GM18873 (cell line): Measurements from ENCODE around the gene DNAJA3.
"Not testable (repeated sequence)": the region's sequence is repeated elsewhere in the genome, so short reads cannot be mapped to it uniquely, and the experiment has no call there.

Experiments
- ATAC-seq: cut with Tn5 transposase; IDR thresholded peaks from one replicate; pipeline ENCODE4 v1.9.1; 2021; ENCODE audit warnings: mild to moderate bottlenecking, moderate library complexity, moderate number of reproducible peaks; ENCODE audit not compliant: unreplicated experiment, low FRiP score

DNAJA3 gene

DNA sequence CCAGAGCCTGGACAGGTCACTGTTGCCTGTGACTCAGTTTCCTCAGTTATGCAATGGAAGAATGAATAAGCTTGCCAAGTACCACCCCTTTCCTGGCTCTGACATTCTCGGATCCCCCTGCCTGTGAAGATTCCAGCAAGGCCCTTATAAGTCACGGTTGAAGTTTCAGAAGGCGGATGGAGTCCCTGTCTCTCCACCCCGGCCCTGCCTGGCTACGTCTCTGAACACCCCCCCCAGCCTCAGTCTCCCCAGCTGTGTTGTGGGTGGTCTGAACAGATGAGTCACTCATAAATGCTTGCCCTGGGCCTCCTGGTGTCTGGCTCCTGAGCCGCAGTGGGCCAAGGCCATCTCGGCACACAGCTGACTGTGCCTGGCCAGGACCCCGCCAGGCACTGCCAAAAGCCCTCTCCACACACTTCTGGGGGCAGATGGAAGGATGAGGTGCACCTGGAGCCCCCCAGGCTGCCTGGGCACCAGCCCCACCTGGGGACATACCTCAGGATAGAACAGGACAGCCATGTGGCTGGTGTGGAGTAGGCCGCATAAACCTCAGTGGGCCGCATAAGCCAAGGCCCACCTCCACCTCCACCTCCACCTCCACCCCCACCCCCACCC is 38.6 kb upstream of the DNAJA3 start:
- ATAC-seq, result no peak

DNA sequence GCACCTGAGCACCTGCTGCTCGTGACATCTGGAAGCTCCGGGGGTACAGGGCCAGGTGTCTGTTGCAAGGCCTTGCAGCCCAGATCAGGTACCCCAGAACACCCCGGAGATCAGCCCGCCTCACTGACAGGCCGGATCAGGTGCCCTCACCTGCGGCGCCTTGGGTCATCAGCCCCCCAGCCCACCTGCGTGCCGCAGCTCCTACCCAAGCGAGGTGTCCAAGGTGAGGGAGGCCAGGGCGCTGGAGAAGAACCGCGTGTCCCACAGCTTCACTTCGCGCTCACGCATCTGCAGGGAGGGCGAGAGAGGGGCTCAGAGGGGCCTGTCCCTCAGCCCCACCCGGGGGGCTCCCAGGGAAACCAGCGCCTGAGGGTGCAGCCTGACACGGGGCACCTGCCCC is 37.9 kb upstream of the DNAJA3 start:
- no peak for ATAC-seq

DNA sequence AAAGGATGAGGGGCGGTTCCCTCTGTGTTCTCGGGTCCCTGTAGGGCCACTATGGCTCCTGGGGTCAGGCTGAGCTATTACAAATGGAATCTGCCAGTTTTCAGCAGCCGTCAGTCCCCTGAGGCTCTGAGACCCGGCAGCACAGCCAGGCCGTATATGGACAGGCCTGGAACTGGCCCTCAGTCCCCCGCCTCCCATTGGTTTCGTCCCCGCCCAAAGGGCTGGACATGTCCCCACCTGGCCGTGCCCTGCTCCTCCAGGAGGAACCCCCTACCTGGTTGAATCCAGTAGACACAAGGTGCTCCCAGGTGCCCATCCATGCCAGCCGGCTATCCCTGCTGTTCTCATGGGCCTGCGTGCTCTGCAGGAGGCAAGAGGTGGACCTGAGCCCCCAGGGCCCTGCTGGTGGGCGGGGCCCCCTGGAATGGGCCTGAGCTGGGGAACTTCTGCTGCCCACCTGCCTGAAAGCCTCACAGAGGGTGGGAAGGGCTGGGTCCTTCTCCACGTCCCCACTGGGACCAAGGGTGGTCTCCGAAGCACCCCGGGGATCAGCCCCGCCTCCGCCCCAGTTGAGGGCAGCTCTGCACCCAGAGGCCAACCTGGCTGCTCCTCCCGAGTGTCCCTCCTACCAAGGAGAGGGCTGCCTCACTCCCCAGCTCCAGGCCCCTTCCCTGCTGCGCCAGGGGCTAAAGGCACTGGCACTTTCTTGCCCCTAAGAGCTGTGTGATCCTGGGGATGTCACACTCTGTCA is 37.2 kb upstream of the DNAJA3 start:
- no peak for ATAC-seq

DNA sequence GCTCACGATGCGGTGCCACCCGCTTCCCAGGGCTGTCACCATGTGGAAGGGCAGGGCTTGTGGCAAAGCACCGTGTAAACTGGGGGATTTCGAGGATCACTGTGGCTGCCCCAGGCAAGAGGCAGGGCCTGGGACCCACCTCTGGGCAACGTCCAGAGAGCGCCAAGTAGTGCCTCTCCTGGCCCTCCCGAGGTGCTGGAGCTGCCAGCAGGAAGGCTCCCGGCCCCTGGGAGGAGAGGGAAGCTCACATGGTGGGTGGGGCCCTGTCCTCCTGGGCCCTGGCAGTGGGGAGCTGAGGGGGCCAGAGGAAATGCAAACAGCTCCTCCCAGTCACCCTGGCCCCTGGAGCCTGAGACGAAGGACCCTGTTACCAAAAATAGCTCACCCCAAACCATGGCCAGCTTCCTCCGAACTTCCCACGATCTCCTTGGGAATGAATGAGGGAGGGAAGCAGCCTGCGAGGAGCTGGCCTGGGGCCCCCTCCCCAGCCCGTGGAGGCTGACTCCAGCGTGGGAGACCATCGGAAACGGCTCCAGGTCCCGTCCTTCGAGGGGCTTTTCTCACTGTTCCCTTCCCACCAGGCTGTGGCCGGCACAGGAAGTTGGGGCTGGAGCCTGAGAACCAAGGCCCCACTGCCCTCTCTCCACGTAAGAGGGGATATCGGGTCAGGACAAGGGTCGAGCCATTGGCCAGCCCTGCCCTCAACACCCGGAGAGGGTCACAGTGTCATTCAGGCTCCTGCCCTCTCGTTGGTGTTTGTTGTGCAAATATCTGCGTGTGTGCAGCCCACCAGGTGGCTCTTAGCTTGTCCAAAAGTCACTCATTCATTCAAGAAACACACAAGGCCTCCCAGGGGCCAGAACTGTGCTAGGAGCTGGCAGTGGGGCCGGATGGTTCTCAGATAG is 36.4 kb upstream of the DNAJA3 start:
- ATAC-seq, result no peak

DNA sequence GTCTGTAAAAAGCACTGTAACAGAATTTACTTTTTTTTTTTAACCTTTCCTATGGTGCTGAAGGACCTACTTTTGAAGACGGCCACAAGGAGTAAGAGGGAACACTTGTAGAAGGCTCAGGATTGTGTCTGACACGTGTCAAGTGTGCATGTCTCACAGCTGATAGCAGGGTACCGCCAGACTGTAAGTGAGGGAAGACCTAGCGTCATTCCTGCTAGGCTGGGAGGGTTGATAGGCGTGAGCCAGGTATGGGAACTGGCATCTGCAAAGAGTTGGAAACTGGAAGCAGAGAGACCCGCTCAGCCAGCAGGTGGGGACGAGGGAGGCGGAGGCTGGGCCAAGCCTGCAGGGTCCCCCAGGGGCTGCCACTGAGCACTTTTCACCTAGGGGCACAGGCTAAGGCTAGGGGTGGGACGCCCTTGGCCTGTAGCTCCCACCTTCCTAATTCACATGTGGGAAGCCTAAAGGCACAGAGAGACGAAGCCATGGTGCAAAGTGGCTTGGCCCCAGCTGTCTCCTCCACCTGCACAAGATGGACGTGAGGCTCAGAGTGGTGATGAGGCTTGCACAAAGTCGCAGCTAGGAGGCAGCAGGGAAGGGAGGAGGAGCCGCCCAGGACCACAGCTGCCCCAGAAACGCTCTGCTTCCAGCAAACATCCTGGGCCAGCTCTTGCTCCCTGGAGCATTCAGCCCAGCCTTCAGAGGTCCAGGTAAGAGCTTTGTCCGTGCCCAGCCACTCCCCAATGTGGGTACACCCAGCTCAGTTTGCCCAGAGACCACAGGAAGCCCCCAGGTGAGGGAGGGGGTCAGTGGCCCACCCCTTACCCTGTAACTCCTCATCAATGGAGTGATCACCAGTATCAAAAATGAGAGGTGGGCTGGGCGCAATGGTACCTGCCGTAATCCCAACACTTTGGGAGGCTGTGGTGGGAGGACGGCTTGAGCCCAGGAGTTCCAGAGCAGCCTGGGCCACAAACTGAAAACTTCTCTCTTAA is 35.1 kb upstream of the DNAJA3 start:
- no peak for ATAC-seq

DNA sequence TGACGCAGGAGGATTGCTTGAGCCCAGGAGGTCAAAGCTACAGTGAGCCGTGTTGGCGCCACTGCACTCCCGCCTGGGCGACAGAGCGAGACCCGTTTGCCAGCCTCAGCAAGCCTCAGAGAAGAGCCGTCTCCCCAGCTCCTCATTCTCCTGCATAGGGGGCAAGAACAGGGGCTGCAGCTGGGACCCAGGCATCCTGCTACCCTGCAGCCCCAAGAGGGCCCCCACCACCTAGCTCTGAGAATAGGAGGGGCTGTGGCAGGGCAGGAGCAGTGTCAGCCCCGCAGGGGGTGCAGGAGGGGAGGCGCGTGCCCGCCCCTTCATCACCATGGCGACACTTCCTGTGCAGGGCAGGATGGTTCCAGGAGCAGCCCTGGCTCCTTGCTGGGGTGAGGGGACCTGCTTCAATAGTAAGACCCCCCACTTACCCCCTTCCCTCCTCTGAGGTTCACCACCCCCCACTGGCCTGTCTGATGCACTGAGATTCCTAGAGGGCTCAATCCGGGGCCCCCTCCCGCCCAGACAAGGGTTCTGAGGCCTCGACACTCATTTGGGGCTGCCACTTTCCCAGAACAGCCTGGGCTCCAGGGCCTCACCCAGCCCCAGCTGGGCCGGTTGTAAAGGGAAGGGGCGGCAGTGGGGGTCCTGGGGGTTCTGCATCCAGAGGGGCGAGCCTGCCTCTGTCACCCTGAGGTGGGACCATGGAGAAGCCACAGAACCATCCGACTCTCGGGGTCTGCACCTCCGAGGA is 33.9 kb upstream of the DNAJA3 start:
- no peak for ATAC-seq

DNA sequence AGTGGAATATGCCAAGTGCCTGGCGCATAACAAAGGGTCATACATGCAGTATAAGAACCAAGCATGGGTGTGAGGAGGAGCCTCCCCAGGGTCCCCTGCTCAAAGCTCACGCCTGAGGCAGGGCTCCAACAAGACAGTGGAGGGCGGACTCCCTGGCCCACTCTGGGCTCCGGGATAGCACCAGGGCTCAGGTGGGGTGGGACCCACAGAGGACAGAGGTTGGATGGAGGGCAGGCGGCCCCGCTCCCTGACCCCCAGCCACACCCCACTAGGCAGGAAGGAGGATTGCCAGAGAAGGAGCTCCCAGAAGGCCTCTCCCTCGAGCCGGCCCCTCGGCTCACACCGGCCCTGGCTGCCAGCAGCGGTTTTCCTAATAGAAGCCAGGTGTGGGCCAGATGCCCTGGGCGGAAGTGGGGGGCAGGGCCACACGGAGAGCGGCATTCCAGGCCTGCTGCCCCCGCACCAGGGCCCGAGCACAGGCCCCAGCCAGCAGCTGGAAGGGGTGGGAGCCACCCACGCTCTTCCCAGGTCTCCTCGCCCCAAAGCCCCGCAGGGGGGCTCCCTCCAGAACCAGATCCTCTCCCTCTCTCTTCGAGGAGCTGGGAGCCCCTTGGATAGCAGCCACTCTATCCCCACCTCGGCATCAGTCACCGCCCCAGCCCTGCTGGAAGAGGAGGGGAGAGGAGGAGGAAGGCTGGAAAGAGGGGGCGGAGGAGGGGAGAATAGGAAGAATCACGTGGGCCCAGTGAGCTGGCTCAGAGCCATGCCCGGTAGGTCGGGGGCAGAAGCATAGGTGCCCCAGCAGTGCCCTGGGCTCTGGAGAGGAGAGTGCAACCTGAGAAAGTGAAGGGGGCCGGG is 33.1 kb upstream of the DNAJA3 start:
- ATAC-seq, result no peak

DNA sequence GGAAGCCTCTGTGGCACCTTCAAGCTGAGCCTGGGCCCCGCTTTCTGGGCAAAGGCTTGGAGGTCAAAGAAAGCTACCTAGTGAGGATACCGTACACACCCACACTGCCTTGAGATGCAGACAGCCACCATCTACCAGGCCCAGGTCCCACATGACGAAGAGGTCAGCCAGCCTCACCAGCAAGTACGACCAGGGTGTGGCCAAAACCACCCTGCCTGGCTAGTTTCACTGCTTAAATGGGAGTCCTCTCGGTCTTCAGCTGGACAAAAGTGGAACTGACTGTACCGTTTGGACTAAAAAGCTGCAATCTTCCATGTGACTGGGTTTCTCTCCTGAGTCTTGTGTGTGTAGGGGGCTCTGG is 32.4 kb upstream of the DNAJA3 start:
- ATAC-seq, result no peak

DNA sequence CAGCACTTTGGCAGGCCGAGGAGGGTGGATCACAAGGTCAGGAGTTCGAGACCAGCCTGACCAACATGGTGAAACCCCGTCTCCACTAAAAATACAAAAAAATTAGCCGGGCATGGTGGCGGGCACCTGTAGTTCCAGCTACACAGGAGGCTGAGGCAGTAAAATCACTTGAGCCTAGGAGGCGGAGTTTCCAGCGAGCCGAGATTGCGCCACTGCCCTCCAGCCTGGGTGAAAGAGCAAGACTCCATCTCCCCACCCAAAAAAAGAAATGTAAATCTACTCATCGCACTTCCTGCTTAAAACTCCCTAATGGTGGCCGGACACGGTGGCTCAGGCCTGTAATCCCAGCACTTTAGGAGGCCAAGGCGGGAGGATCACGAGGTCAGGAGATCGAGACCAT is 31.8 kb upstream of the DNAJA3 start:
- ATAC-seq, result not testable (repeated sequence)

DNA sequence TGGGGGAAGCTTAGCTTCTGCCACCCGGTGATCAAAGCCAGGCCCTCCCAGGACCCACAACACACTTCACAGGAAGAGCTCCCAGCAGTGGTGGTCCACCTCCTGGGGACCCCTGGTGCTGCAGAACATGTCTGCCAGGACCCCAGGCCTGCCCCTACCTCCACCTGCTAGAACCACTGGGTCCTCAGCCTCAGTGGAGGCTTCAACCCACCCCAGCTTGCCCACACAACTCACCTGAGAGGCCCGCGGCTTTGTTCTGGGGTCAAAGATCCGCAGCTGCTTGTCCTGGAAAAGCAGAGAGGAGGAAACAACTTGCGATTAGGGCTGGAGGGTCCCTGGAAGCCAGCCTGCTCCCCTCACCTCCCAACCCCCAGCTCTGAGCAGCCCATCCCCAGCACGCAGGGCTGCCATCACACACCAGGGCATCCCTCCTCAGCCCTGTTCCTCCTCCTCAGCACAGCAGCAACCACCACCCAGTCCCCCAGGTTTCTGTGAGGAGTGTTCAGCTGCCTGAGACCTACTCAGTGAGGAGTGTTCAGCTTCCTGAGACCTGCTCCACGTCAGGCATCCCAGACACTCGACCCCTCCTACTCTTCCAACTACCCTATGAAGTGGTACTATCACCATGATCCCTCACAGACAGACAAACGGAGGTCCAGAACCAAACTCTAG is 30.5 kb upstream of the DNAJA3 start:
- ATAC-seq, result no peak

DNA sequence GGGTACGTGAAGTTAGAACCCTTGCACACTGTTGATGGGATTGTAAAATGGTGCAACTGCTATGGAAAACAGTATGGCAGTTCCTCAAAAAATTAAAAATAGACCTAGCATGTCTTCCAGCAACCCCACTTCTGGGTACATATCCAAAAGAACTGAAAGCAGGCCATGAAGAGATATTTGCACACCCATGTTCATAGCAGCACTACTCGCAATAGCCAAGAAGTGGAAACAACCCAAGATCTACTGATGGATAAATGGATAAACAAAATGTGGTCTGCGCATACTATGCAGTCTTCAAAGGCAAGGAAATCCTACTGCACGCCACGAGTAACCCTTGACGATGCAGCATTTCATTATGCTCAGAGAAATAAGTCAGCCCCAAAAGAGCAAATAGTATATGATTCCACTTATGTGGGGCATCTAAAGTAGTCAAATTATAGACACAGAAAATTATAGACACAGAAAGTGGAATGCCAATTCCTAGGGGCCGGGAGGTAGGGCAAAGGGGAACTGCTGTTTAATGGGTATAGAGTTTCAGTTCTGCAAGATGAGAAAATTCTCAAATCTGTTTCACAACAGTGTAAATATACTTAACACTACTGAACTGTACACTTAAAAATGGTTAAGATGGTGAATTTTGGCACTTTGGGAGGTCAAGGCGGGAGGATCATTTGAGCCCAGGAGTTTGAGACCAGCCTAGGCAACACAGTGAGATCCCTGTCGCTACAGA is 26.5 kb upstream of the DNAJA3 start:
- ATAC-seq, result no peak

DNA sequence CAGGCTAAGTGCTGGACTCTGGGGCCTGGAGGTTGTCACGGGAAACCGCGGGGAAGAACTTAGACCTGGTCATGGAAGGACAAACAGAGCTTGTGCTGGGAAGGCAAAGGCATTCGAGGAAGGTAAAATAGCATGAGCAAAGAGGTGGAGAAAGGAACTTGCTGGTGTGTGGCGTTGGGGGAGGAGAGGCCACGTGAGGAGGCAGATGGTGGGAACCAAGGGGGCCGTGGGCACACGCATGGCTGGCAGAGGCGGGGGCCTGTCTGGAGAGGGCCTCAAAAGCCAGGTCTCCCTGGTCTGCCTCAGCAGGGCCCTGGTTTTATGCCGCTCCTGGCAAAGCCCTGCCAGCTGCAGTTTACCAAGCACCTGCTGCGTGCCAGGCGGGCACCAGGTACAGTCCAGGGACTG is 24.6 kb upstream of the DNAJA3 start:
- ATAC-seq, result no peak

DNA sequence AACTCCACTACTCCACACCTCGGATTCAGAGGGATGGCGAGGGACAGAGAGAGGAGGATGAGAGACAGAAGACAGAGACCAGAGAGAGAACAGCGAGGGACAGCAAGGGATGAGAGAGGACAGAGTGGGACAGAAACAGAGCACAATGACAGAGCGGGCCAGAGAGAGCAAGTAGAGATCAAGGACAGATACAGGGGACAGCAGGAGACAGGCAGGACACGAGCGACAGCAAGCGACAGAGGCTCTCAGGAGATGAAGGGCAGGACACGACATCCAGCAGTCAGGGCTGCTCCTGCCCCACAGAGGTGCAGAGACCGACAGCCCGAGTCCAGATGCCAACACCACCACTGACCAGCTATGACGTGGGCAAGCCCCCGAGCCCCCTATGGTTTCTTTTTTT is 24.2 kb upstream of the DNAJA3 start:
- ATAC-seq, result no peak

DNA sequence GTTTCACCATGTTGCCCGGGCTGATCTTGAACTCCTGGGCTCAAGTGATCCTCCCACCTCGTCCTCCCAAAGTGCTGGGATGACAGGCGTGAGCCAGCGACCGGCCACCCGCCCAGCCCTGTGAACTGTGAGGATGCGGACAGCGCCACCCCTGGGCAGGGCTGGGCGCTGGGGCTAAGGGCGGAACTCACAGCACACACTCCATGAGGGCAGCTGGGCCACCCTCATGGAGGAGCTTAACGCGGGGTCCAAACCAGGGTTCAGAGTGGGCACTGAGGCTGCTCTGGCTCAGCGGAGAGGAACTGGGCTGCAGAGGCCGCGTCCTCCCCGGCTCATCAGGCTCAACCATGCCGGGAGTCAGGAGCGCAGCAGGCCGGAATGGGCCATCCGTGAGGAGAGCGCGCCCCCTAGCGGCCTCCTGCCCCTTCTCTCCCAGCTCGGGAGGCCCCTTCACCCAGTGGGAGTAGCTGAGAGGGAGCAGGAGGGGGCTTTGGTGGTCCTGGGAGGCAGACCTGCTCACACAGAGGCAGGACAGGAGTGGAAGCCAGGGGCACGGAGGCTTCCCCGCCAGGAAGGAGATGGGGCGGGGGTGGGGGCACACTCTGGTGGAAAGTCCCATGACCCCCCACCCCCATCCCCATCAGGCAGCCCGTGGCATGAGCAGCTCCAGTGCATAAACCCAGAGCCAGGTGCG is 23.1 kb upstream of the DNAJA3 start:
- no peak for ATAC-seq

DNA sequence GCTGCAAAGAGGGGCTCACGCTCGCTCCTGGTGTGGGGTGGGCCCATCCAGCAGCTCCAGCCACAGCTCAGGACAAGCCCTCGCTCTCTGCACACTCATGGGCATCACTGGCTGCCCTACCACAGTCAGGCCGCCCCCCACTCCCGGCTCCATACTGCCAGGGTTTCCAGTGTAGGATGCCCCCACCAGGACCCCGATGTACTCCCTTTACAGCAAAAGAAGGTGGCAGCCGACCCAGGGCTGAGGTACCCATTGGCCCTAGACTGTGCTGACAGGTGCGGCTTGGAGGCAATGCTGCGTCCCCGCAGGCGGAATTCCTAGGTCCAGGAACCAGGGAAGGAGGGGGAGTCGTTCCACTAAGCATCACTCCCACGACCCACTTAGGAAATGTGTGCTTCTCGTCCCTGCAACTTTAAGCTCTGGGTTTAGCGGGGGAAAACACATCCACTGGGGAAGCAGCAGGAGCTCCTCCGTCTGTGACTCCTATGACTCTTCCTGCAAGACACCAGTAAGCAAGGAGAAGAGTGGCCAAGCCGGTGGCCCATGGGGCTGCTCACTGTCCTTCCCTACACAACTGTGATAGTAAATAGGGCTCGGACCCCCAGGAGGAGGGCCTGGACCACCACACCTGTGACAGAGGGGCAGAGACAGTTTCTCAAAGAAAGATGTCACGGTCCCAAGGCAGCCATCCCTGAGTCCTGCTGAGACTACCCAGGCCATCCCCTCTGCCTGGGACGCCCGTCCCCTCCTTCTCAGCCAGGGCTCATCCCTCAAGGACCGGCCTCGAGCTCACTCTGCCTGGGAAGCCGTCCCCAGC is 22.3 kb upstream of the DNAJA3 start:
- ATAC-seq, result no peak
